GM12878 (cell line): ENCODE results near the gene XAB2.

ENCODE experiments used
- CTCF ChIP-seq, 3 experiments: IDR thresholded peaks in 2 of 3; conservative IDR thresholded peaks in 1 of 3; 2 replicates each; pipeline ENCODE4 v1.5.1; 2011; ENCODE audit warnings: low read depth in 3 of 3, low read length in 3 of 3, mild to moderate bottlenecking in 3 of 3, control low read depth in 2 of 3, moderate library complexity in 2 of 3, inconsistent platforms in 1 of 3, mixed read lengths in 1 of 3; ENCODE audit not compliant: control insufficient read depth in 2 of 3, insufficient read depth in 1 of 3; ENCODE audit errors: extremely low read depth in 1 of 3
- ZNF274 ChIP-seq: IDR thresholded peaks from one replicate; pipeline ENCODE4 v1.8.0; 2011; ENCODE audit not compliant: insufficient read length, insufficient read depth
- ZZZ3 ChIP-seq: IDR thresholded peaks from 2 replicates; pipeline ENCODE4 v1.6.1; 2011; ENCODE audit warnings: low read depth; ENCODE audit not compliant: control insufficient read depth, insufficient read length

- TF ChIP-seq ZNF274 (no peak), ZZZ3 (no peak), CTCF (IDR thresholded peaks at IDR 0.05 in 2 of 3, conservative IDR thresholded peaks at IDR 0.05 in 1 of 3; ENCODE audit: control insufficient read depth in 2 of 3, extremely low read depth in 1 of 3, insufficient read depth in 1 of 3, low read depth in 3 of 3, low read length in 3 of 3) (no peak)
Observed at GRCh38 chr19:7627166-7627565, 2.2 kb downstream of the XAB2 start.
